ENCODE data around the gene TRAF3IP1.
"Not testable (repeated sequence)": the region's sequence is repeated elsewhere in the genome, so short reads cannot be mapped to it uniquely, and the experiment has no call there.

Gene TRAF3IP1

DNA sequence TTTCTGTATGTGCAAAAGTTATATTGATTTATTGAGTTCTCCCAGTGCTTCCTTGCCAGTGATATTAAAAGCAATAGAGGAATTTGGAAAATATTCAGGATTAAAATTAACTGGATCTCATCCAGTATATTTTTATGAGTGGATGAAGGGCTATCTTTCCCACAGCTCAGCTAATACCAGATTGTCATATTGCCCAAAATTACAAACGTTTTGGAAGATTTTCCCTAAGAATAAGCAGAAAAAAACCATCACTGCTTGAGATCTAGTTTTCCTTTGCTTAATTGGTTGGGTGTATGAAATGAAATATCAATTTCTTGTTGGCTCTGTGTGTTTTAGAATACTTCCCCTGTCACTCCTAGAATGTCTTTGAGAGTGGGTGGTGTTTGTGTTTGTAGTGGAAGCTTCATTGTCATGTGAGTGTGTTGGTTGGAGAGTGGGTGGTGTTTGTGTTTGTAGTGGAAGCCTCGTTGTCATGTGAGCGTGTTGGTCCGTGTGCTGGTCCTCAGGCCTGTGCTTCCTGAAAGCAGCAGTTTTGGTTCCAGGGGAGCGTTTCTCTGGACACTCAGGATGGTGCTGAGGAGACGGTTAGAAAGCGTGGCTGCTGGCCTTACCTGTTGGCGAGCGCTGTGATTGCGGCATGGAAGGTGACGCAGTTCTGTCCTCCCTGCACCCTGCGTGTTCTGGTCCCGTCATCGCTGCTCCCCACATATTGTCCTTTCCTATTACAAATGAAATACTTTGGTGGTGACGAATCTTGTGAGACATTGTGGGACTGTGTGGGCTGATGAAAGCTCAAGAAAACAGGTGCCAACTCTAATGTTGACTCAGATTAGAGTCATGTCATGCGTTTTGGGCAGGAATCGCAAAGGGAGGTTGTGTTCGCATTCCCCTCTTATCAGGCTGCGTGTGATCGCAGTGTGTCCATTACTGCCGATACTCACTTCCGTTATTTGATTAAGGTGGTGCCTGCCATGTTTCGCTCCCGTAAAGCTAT, 118.8 kb downstream of the TRAF3IP1 start:
- H3K4me3 ChIP-seq (ENCODE audit: low read depth, low read length) = no peak overlapping the region
- no peak for TF ChIP-seq CTCF (IDR thresholded peaks at IDR 0.05; ENCODE audit: low read depth, low read length)
- DNase-seq (ENCODE audit: low read depth, low spot score) = peak; percentile 97
- in situ Hi-C loops (cut with HindIII; ENCODE audit: low sequenced_read_pairs) = no loop called here

GRCh38 chr2:238439917-238440316, 119.6 kb downstream of the TRAF3IP1 start:
- no peak for TF ChIP-seq CTCF (IDR thresholded peaks at IDR 0.05; ENCODE audit: low read depth, low read length)
- no peak overlapping the region for H3K4me3 ChIP-seq (ENCODE audit: low read depth, low read length)
- in situ Hi-C loops (cut with HindIII; ENCODE audit: low sequenced_read_pairs) = no loop called here
- DNase-seq (ENCODE audit: low read depth, low spot score) = no peak

- TF ChIP-seq CTCF (IDR thresholded peaks at IDR 0.05; ENCODE audit: low read depth, low read length) = no peak
- no peak overlapping the region for H3K4me3 ChIP-seq (ENCODE audit: low read depth, low read length)
- in situ Hi-C loops (cut with HindIII; ENCODE audit: low sequenced_read_pairs) = no loop called here
- no peak for DNase-seq (ENCODE audit: low read depth, low spot score)
Measured at GRCh38 chr2:238440331-238440730, 120.0 kb downstream of the TRAF3IP1 start.

DNA sequence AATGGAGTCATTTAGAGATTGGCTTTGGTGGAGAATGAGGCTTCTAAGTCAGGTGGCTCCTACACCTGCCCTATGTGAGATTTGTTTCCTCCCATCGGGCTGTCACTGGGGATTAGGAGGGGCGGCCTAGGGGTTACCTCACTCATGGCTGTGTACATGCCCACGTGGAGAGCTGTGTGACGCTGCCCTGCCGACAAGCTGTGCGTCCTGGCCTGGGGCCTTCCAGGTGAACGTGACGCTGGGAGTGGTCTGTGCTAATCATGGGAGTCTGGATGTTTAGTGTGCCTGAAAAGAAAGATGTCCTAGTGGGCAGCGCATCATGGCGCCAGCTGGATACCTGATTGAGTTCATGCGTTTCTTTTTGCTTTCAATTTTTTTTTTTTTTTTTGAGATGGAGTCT, 120.4 kb downstream of the TRAF3IP1 start:
- H3K4me3 ChIP-seq (ENCODE audit: low read depth, low read length) = no peak overlapping the region
- no peak for DNase-seq (ENCODE audit: low read depth, low spot score)
- TF ChIP-seq CTCF (IDR thresholded peaks at IDR 0.05; ENCODE audit: low read depth, low read length) = no peak
- in situ Hi-C loops (cut with HindIII; ENCODE audit: low sequenced_read_pairs) = no loop called here

DNA sequence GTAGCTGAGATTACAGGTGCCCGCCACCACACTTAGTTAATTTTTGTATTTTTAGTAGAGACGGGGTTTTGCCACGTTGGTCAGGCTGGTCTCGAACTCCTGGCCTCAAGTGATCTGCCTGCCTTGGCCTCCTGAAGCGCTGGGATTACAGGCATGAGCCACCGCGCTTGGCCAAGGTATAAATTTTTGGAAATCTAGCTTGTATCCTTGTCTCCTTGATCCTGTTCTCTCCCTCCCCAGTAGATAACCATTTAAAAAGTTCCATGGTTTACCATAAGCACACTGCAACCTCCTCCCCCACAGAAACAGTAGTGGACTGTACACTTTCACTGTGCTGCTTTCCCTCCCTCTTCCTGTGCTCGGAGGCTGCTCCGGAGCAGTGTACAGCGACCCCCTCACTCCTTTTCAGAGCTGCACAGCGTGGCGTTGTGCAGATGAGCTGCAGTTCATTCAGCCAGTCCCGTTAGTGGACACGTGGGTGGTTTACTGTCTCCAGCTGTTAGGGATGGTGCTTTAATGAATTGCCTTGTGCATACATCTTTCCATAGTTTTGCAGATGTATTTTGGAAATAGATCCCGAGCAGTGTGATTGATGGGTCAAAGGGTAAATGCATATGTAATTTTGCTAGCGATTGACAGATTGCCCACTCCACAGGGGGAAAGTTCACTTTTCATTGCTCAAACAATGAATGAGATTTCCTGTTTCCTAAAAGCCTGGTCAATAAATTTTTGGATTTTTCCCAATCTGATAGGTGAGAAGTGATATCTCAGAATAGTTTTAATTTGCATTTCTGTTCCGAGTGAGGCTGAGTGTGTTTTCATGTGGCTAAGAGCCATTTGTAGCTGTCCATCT, 121.2 kb downstream of the TRAF3IP1 start:
- no peak overlapping the region for H3K4me3 ChIP-seq (ENCODE audit: low read depth, low read length)
- in situ Hi-C loops (cut with HindIII; ENCODE audit: low sequenced_read_pairs) = no loop called here
- no peak for TF ChIP-seq CTCF (IDR thresholded peaks at IDR 0.05; ENCODE audit: low read depth, low read length)
- DNase-seq (ENCODE audit: low read depth, low spot score) = peak; percentile 37

DNA sequence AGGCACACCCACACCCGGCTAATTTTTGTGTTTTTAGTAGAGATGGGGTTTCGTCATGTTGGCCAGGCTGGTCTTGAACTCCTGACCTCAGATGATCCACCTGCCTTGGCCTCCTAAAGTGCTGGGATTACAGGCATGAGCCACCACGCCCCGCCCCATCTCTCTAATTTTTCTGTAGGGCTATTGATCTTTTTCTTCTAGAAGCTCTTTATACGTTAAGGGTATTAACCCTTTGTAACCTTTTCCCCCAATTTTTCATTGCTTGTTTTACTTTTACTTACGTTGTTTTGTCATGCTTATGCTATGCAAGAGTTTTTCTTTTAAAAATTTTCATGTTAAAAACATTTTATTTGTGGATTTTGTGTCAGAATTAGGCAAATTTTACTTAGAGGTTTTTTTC, 121.9 kb downstream of the TRAF3IP1 start:
- DNase-seq (ENCODE audit: low read depth, low spot score); H3K4me3 ChIP-seq (ENCODE audit: low read depth, low read length); in situ Hi-C loops (cut with HindIII; ENCODE audit: low sequenced_read_pairs): not testable (repeated sequence)
